HEK293 (cell line): ENCODE data around the gene EXT2.

Experiments
- CTCF ChIP-seq: fragments of 450-650 bp; formaldehyde crosslinking; IDR thresholded peaks from 2 replicates; pipeline ENCODE4 v1.5.1; 2016; ENCODE audit warnings: missing biosample characterization, missing genetic modification characterization
- OVOL3 ChIP-seq: fragments of 450-650 bp; formaldehyde crosslinking; IDR thresholded peaks from 2 replicates; pipeline ENCODE4 v1.5.1; 2016; ENCODE audit warnings: missing biosample characterization, missing genetic modification characterization
- ZNF449 ChIP-seq: fragments of 450-650 bp; formaldehyde crosslinking; IDR thresholded peaks from 2 replicates; pipeline ENCODE4 v1.5.1; 2017; ENCODE audit warnings: missing biosample characterization, mild to moderate bottlenecking, missing genetic modification characterization, moderate library complexity

- TF ChIP-seq OVOL3 (tag by site-specific recombination) (no peak), ZNF449 (no peak), CTCF (tag by site-specific recombination) (no peak)
Observed at GRCh38 chr11:44275961-44276550, 180.6 kb downstream of the EXT2 start.
